Memory B cell (primary cell): ENCODE results near the gene NUDT8.
A peak's percentile ranks its signal among the peaks of the same experiment; 100 is the strongest.
"Not testable (repeated sequence)": the region's sequence is repeated elsewhere in the genome, so short reads cannot be mapped to it uniquely, and the experiment has no call there.

Source experiments
- ATAC-seq: fragments of 150-1000 bp; cut with Tn5 transposase; 2 replicates; pipeline ENCODE4 v1.10.0; 2021; ENCODE audit warnings: low read depth, mild to moderate bottlenecking, moderate library complexity
- DNase-seq, 2 donors: peaks; one replicate each; pipeline ENCODE4 v3.0.0; 2022; ENCODE audit warnings: low spot score in 2 of 2
- H3K27ac Mint-ChIP-seq: one replicate; pipeline ENCODE4 v1.8.0; 2022; ENCODE audit warnings: mild to moderate bottlenecking, moderate library complexity, mixed read lengths
- H3K27me3 Mint-ChIP-seq: one replicate; pipeline ENCODE4 v1.8.0; 2022; ENCODE audit warnings: mixed read lengths
- H3K36me3 Mint-ChIP-seq: one replicate; pipeline ENCODE4 v1.8.0; 2022; ENCODE audit warnings: mild to moderate bottlenecking, mixed read lengths
- H3K4me1 Mint-ChIP-seq: one replicate; pipeline ENCODE4 v1.8.0; 2022; ENCODE audit warnings: mixed read lengths
- H3K4me3 Mint-ChIP-seq: one replicate; pipeline ENCODE4 v1.8.0; 2022; ENCODE audit warnings: mild to moderate bottlenecking, moderate library complexity, mixed read lengths
- H3K9me3 Mint-ChIP-seq: one replicate; pipeline ENCODE4 v1.8.0; 2022; ENCODE audit warnings: mixed read lengths

The NUDT8 gene

GRCh38 chr11:67596753-67597300, 32.9 kb downstream of the NUDT8 start:
- Mint-ChIP-seq H3K27ac (no peak overlapping the region), H3K9me3 (peaks cover 3% of the 10 kb centered on the region), H3K4me3 (no peak overlapping the region), H3K36me3 (no peaks in the 10 kb centered on the region), H3K27me3 (no peaks in the 10 kb centered on the region), H3K4me1 (peaks cover 16% of the 10 kb centered on the region)
- ATAC-seq (no peak), DNase-seq (no peak)

DNA sequence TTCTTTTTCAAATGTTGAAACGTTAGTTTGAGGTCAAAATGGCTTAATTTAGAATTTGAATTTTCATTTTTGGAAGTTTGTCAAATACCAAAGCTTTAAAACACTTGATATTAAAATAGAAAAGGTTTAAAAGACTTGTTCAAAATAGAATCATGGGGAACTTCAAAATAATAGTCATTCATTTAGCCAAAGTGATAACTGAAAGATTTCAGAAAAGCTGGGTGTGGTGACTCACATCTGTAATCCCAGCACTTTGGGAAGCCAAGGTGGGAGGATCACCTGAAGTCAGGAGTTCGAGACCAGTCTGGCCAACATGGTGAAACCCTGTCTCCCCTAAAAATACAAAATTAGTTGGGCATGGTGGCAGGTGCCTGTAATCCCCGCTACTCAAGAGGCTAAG, 35.3 kb downstream of the NUDT8 start:
- ATAC-seq (no peak), DNase-seq (no peak)
- peaks cover 3% of the 10 kb centered on the region for H3K9me3 Mint-ChIP-seq
- no peaks in the 10 kb centered on the region for H3K27me3 Mint-ChIP-seq
- H3K27ac Mint-ChIP-seq, result no peak overlapping the region
- no peak overlapping the region for H3K4me3 Mint-ChIP-seq
- no peaks in the 10 kb centered on the region for H3K36me3 Mint-ChIP-seq
- peaks cover 7% of the 10 kb centered on the region for H3K4me1 Mint-ChIP-seq

GRCh38 chr11:67593565-67593905, 36.2 kb downstream of the NUDT8 start:
- H3K4me3 Mint-ChIP-seq, result no peak overlapping the region
- H3K4me1 Mint-ChIP-seq, result peaks cover 12% of the 10 kb centered on the region
- peaks cover 3% of the 10 kb centered on the region for H3K9me3 Mint-ChIP-seq
- H3K36me3 Mint-ChIP-seq, result no peaks in the 10 kb centered on the region
- no peaks in the 10 kb centered on the region for H3K27me3 Mint-ChIP-seq
- ATAC-seq, result no peak
- no peak overlapping the region for H3K27ac Mint-ChIP-seq
- DNase-seq, result no peak

GRCh38 chr11:67592880-67593564, 36.7 kb downstream of the NUDT8 start:
- H3K9me3 Mint-ChIP-seq, result peaks cover 3% of the 10 kb centered on the region
- H3K4me1 Mint-ChIP-seq, result peaks cover 16% of the 10 kb centered on the region
- H3K27me3 Mint-ChIP-seq, result no peaks in the 10 kb centered on the region
- ATAC-seq (no peak), DNase-seq (no peak)
- no peak overlapping the region for H3K27ac Mint-ChIP-seq
- H3K36me3 Mint-ChIP-seq, result no peaks in the 10 kb centered on the region
- no peak overlapping the region for H3K4me3 Mint-ChIP-seq

DNA sequence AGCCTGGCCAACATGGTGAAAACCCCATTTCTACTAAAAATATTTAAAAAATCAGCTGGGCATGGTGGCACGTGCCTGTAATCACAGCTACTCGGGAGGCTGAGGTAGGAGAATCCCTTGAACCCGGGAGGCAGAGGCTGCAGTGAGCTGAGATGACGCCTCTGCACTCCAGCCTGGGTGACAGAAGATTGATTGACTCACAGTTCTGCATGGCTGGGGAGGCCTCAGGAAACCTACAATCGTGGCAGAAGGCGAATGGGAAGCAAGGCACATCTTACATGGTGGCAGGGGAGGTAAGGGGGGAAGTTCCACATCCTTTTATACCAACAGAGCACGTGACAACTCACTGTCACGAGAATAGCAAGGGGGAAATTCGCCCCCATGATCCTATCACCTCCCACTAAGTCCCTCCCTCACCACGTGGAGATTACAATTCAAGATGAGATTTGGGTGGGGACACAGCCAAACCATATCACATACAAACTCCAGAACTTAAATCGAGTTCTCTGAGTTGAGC, 40.8 kb downstream of the NUDT8 start:
- Mint-ChIP-seq H3K4me1 (peaks cover 49% of the 10 kb centered on the region), H3K27ac (peak overlapping the region; percentile 54), H3K4me3 (peak overlapping the region; percentile 27)
- not testable (repeated sequence) for DNase-seq, ATAC-seq, H3K9me3 Mint-ChIP-seq, H3K36me3 Mint-ChIP-seq, H3K27me3 Mint-ChIP-seq

- Mint-ChIP-seq H3K9me3 (peaks cover 1% of the 10 kb centered on the region), H3K27me3 (no peaks in the 10 kb centered on the region), H3K36me3 (peaks cover 1% of the 10 kb centered on the region), H3K4me1 (peaks cover 51% of the 10 kb centered on the region), H3K4me3 (peak overlapping the region; percentile 73), H3K27ac (peak overlapping the region; percentile 91)
- ATAC-seq, result peak; percentile 44
- DNase-seq, result peak in 1 of 2 donors; percentile 37
Measured at GRCh38 chr11:67588136-67588503, 41.6 kb downstream of the NUDT8 start.

DNA sequence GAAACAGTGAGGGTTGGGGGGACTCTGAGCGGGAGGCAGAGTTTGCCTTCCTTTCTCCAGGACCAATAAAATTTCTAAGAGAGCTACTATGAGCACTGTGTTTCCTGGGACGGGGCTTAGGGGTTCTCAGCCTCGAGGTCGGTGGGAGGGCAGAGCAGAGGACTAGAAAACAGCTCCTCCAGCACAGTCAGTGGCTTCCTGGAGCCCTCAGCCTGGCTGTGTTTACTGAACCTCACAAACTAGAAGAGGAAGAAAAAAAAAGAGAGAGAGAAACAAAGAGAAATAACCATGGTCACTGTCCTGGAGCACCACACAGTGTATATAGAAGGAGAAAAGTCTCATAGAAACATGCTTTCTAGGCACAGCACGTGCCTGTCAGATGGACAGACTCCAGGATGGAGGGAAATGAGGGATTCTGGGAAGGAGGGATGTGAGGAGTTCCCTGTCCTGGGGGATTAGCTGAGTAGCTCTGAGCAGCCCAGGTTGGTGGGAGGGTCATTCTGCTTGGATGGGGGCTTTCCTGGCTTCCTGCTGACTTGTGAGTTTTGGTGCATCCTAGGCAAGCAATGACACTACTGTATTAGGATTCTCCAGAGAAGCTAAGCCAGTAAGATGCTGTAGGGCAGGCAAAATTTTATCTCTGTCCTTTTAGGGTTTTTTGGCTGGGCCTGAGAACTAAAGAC, 43.0 kb downstream of the NUDT8 start:
- H3K27ac Mint-ChIP-seq, result peak overlapping the region; percentile 91
- ATAC-seq (peak; percentile 14), DNase-seq (no peak)
- no peaks in the 10 kb centered on the region for H3K27me3 Mint-ChIP-seq
- H3K4me1 Mint-ChIP-seq, result peaks cover 59% of the 10 kb centered on the region
- H3K9me3 Mint-ChIP-seq, result peaks cover 1% of the 10 kb centered on the region
- peak overlapping the region; percentile 57 for H3K4me3 Mint-ChIP-seq
- peaks cover 1% of the 10 kb centered on the region for H3K36me3 Mint-ChIP-seq

GRCh38 chr11:67585911-67586310, 43.8 kb downstream of the NUDT8 start:
- no peak for DNase-seq
- Mint-ChIP-seq H3K27me3 (no peaks in the 10 kb centered on the region), H3K4me1 (peaks cover 59% of the 10 kb centered on the region), H3K27ac (peak overlapping the region; percentile 91), H3K9me3 (peaks cover 1% of the 10 kb centered on the region), H3K4me3 (peak overlapping the region; percentile 14), H3K36me3 (peaks cover 1% of the 10 kb centered on the region)
- no peak for ATAC-seq

- peaks cover 1% of the 10 kb centered on the region for H3K9me3 Mint-ChIP-seq
- peaks cover 58% of the 10 kb centered on the region for H3K4me1 Mint-ChIP-seq
- H3K27me3 Mint-ChIP-seq, result no peaks in the 10 kb centered on the region
Measured at GRCh38 chr11:67584881-67585873, 44.6 kb downstream of the NUDT8 start.

DNA sequence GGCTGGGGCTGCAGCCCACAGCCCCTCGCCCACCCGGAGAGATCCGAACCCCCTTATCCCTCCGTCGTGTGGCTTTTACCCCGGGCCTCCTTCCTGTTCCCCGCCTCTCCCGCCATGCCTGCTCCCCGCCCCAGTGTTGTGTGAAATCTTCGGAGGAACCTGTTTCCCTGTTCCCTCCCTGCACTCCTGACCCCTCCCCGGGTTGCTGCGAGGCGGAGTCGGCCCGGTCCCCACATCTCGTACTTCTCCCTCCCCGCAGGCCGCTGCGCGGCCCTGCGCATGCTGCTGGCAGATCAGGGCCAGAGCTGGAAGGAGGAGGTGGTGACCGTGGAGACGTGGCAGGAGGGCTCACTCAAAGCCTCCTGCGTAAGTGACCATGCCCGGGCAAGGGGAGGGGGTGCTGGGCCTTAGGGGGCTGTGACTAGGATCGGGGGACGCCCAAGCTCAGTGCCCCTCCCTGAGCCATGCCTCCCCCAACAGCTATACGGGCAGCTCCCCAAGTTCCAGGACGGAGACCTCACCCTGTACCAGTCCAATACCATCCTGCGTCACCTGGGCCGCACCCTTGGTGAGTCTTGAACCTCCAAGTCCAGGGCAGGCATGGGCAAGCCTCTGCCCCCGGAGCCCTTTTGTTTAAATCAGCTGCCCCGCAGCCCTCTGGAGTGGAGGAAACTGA, 45.4 kb downstream of the NUDT8 start:
- no peak for DNase-seq
- peak overlapping the region; percentile 91 for H3K27ac Mint-ChIP-seq
- peaks cover 1% of the 10 kb centered on the region for H3K9me3 Mint-ChIP-seq
- peaks cover 60% of the 10 kb centered on the region for H3K4me1 Mint-ChIP-seq
- peaks cover 1% of the 10 kb centered on the region for H3K36me3 Mint-ChIP-seq
- ATAC-seq, result no peak
- H3K27me3 Mint-ChIP-seq, result peaks cover 3% of the 10 kb centered on the region
- H3K4me3 Mint-ChIP-seq, result peak overlapping the region; percentile 76

More at GRCh38 chr11:67584881-67585873, 44.6 kb downstream of the NUDT8 start:
- peak overlapping the region; percentile 91 for H3K27ac Mint-ChIP-seq
- H3K4me3 Mint-ChIP-seq, result peak overlapping the region; percentile 76
- peak; percentile 19 for ATAC-seq
- no peak for DNase-seq
- H3K36me3 Mint-ChIP-seq, result peaks cover 1% of the 10 kb centered on the region

GRCh38 chr11:67583247-67584204, 46.2 kb downstream of the NUDT8 start, which contains the start of gene GSTP1:
Gene GSTP1 (plus strand): TSS chr11:67583812. CDS start chr11:67583844, 32 bp downstream.
- ATAC-seq (peak; percentile 43), DNase-seq (peak; percentile 63 to 77)
- Mint-ChIP-seq H3K27ac (peak within 1 kb of the TSS; percentile 91), H3K36me3 (peaks cover 1% of the 10 kb centered on the region), H3K27me3 (peaks cover 3% of the 10 kb centered on the region), H3K9me3 (peaks cover 1% of the 10 kb centered on the region), H3K4me1 (peaks cover 59% of the 10 kb centered on the region), H3K4me3 (peak within 1 kb of the TSS; percentile 88)

GRCh38 chr11:67582011-67582410, 47.7 kb downstream of the NUDT8 start:
- Mint-ChIP-seq H3K9me3 (no peaks in the 10 kb centered on the region), H3K36me3 (no peaks in the 10 kb centered on the region), H3K27ac (peak overlapping the region; percentile 62), H3K4me1 (peaks cover 49% of the 10 kb centered on the region), H3K27me3 (peaks cover 6% of the 10 kb centered on the region), H3K4me3 (peak overlapping the region; percentile 74)
- DNase-seq (no peak), ATAC-seq (no peak)
